Measurements from ENCODE around the gene PSENEN. TPM values are rescaled to one million over a fixed set of nuclear protein-coding genes. Genes with fewer than 3 reads are reported as not detected.
A peak's percentile ranks its signal among the peaks of the same experiment; 100 is the strongest.

Gene PSENEN
- total RNA-seq, 1 donor from 2014 or later = 59.7 TPM

- TF ChIP-seq CTCF (IDR thresholded peaks at IDR 0.05; ENCODE audit: insufficient read depth, low read length, poor library complexity, severe bottlenecking) = no peak
- Histone ChIP-seq H3K36me3 (ENCODE audit: control insufficient read depth, insufficient read depth, low read length) (no peaks in the 10 kb centered on the region), H3K4me3 (ENCODE audit: low read depth, low read length) (peak overlapping the region; percentile 52)
Observed at GRCh38 chr19:35739275-35740107, 6.0 kb upstream of the PSENEN start.

DNA sequence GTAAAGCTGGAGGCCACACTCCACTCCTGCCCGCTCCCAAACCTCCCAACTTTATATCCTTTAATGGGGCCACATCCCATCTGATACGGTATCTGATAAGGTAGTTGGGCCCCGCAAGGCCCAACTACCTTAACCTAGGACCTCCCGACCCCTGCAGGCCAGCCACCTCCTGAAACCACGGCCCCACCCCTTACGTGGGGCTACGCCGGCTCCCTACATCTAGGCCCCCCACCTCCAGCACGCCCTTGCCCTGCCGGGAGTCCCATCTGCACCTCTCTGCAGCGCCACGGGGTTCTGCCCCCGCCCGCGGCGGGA is 5.4 kb upstream of the PSENEN start:
- H3K36me3 ChIP-seq (ENCODE audit: control insufficient read depth, insufficient read depth, low read length) = no peaks in the 10 kb centered on the region
- DNase-seq (ENCODE audit: low read depth) = no peak
- H3K4me3 ChIP-seq (ENCODE audit: low read depth, low read length) = peak overlapping the region; percentile 52
- H3K27me3 ChIP-seq (ENCODE audit: control insufficient read depth, insufficient read depth, low read length) = no peaks in the 10 kb centered on the region
- no peak for TF ChIP-seq CTCF (IDR thresholded peaks at IDR 0.05; ENCODE audit: insufficient read depth, low read length, poor library complexity, severe bottlenecking)

More at GRCh38 chr19:35739275-35740107, 6.0 kb upstream of the PSENEN start:
- no peak for DNase-seq (ENCODE audit: low read depth)
- no peaks in the 10 kb centered on the region for H3K27me3 ChIP-seq (ENCODE audit: control insufficient read depth, insufficient read depth, low read length)

DNA sequence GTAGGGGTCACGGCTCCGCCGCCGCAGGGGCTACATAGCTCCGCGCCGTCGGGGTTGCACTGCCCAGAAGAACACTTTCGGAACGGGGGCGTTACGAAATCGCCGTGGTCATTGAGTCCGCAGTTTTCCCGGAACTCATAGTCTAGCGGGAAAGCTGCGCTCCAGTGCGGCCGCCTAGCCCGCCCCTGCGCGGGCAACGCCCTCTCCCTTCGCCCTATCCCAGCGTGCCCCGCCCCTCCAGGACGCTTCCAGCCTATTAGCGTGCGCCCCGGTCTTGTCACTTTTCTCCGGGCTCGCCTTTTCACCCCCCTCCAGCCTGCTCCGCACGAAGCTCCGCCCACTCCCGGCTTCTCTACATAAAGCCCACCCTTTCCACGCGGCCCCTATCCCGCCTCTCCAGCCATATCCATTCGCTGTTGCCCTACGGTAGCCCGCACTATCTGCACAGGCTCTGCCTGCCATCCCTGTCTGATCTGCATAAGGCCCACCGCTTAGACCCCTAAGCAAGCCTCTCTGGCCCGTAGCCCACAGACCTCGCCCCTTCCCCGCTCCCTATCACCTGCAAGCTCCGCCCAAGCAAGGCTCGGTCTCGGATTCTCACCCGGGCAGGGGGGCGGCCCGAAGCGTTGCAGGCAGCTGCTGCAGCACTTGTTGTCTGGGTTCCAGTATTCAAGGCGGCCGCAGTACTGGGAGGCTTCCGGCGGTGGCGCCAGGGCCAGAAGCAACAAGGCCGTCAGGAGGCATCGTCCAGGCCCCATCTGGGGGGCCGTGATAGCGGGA is 4.8 kb upstream of the PSENEN start:
- TF ChIP-seq CTCF (IDR thresholded peaks at IDR 0.05; ENCODE audit: insufficient read depth, low read length, poor library complexity, severe bottlenecking) = no peak
- DNase-seq (ENCODE audit: low read depth) = peak; percentile 83
- no peaks in the 10 kb centered on the region for H3K36me3 ChIP-seq (ENCODE audit: control insufficient read depth, insufficient read depth, low read length)
- H3K4me3 ChIP-seq (ENCODE audit: low read depth, low read length) = peak overlapping the region; percentile 52
- H3K27me3 ChIP-seq (ENCODE audit: control insufficient read depth, insufficient read depth, low read length) = no peaks in the 10 kb centered on the region

DNA sequence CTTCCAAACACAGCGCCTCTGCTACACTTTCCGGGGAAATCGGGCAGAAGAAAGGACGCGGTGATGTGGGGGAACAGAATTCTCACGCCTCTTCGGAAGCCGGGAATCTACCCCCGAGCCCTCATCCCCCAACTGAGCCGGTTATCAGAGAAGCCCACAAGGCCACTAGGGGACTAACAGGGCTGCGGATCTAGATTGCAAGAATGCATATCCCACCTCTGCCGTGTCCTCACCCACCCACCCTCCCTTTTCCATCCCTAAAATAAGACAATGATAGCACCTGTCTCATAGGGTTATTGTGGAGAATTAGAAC is 4.3 kb upstream of the PSENEN start:
- Histone ChIP-seq H3K36me3 (ENCODE audit: control insufficient read depth, insufficient read depth, low read length) (no peaks in the 10 kb centered on the region), H3K4me3 (ENCODE audit: low read depth, low read length) (peak overlapping the region; percentile 37), H3K27me3 (ENCODE audit: control insufficient read depth, insufficient read depth, low read length) (no peaks in the 10 kb centered on the region)
- no peak for DNase-seq (ENCODE audit: low read depth)
- TF ChIP-seq CTCF (IDR thresholded peaks at IDR 0.05; ENCODE audit: insufficient read depth, low read length, poor library complexity, severe bottlenecking) = peak; percentile 12

GRCh38 chr19:35742121-35742724 is 3.2 kb upstream of the PSENEN start, which contains the start of gene IGFLR1:
Gene IGFLR1, minus strand, starts transcription at chr19:35742452. Its CDS starts 1,272 bp downstream, at chr19:35741180.
- no peak for TF ChIP-seq CTCF (IDR thresholded peaks at IDR 0.05; ENCODE audit: insufficient read depth, low read length, poor library complexity, severe bottlenecking)
- Histone ChIP-seq H3K27me3 (ENCODE audit: control insufficient read depth, insufficient read depth, low read length) (no peaks in the 10 kb centered on the region), H3K4me3 (ENCODE audit: low read depth, low read length) (peak within 1 kb of the TSS; percentile 37), H3K36me3 (ENCODE audit: control insufficient read depth, insufficient read depth, low read length) (no peaks in the 10 kb centered on the region)
- no peak for DNase-seq (ENCODE audit: low read depth)
